WTC11 (cell line): ENCODE data around the gene CHDH. TPM values are rescaled to one million over a fixed set of nuclear protein-coding genes. Genes with fewer than 3 reads are reported as not detected.

Experiments used
- ATAC-seq: fragments of 200-7000 bp; cut with Tn5 transposase; 2 replicates; pipeline ENCODE4 v1.10.0; 2021; ENCODE audit warnings: mild to moderate bottlenecking, moderate library complexity
- CTCF ChIA-PET: fragments of 300-600 bp; sonication (Branson Sonifier 250); formaldehyde crosslinking; loops from one replicate; lab custom pipeline; 2021; ENCODE audit warnings: antibody characterized with exemption; lab: Charles Lee
- POLR2A ChIA-PET: fragments of 350-600 bp; sonication (Branson Sonifier 250); formaldehyde crosslinking; loops from one replicate; lab custom pipeline; 2021; ENCODE audit warnings: antibody characterized with exemption; lab: Charles Lee
- DNase-seq: peaks from one replicate; pipeline ENCODE4 v3.0.0; 2021; ENCODE audit warnings: low spot score
- H3K27ac Mint-ChIP-seq: 2 replicates; pipeline ENCODE4 v1.8.0; 2021; ENCODE audit warnings: mixed read lengths
- H3K27me3 Mint-ChIP-seq: 2 replicates; pipeline ENCODE4 v1.8.0; 2021; ENCODE audit warnings: low read depth, mild to moderate bottlenecking, moderate library complexity, mixed read lengths
- H3K36me3 Mint-ChIP-seq: 2 replicates; pipeline ENCODE4 v1.8.0; 2021; ENCODE audit warnings: mixed read lengths
- H3K4me1 Mint-ChIP-seq: 2 replicates; pipeline ENCODE4 v1.8.0; 2022; ENCODE audit warnings: mixed read lengths
- H3K4me3 Mint-ChIP-seq: 2 replicates; pipeline ENCODE4 v1.8.0; 2021; ENCODE audit warnings: mild to moderate bottlenecking, moderate library complexity, mixed read lengths
- H3K9me3 Mint-ChIP-seq: 2 replicates; pipeline ENCODE4 v1.8.0; 2021; ENCODE audit warnings: mixed read lengths
- CREB1 ChIP-seq: sonication (generic); formaldehyde crosslinking; IDR thresholded peaks from 2 replicates; pipeline ENCODE4 v1.8.0; 2023; ENCODE audit warnings: mild to moderate bottlenecking, missing genetic modification reagents
- CREM ChIP-seq: sonication (generic); formaldehyde crosslinking; IDR thresholded peaks from 2 replicates; pipeline ENCODE4 v1.8.1; 2022; ENCODE audit warnings: mild to moderate bottlenecking, missing genetic modification reagents, moderate library complexity
- HMGA2 ChIP-seq: fragments of 250-450 bp; sonication (Bioruptor Pico); IDR thresholded peaks from 2 replicates; pipeline ENCODE4 v1.4.0; 2021; ENCODE audit warnings: mild to moderate bottlenecking, moderate library complexity
- JAZF1 ChIP-seq: fragments of 250-450 bp; sonication (Bioruptor Pico); IDR thresholded peaks from 2 replicates; pipeline ENCODE4 v1.9.0; 2021; ENCODE audit warnings: moderate library complexity, mild to moderate bottlenecking, inconsistent platforms
- MYBL2 ChIP-seq: sonication (generic); formaldehyde crosslinking; IDR thresholded peaks from 2 replicates; pipeline ENCODE4 v1.8.1; 2023; ENCODE audit warnings: mild to moderate bottlenecking, moderate library complexity, missing genetic modification reagents
- NFE2L1 ChIP-seq: sonication (generic); formaldehyde crosslinking; IDR thresholded peaks from 2 replicates; pipeline ENCODE4 v1.8.1; 2023; ENCODE audit warnings: missing genetic modification reagents
- NR1H2 ChIP-seq: sonication (generic); formaldehyde crosslinking; IDR thresholded peaks from 2 replicates; pipeline ENCODE4 v1.9.0; 2021; ENCODE audit warnings: mild to moderate bottlenecking, moderate library complexity, missing genetic modification reagents
- NR2C2 ChIP-seq: sonication (generic); formaldehyde crosslinking; IDR thresholded peaks from 2 replicates; pipeline ENCODE4 v1.8.0; 2022; ENCODE audit warnings: mild to moderate bottlenecking, missing genetic modification reagents
- SMAD4 ChIP-seq: sonication (generic); formaldehyde crosslinking; IDR thresholded peaks from 2 replicates; pipeline ENCODE4 v1.8.0; 2022; ENCODE audit warnings: mild to moderate bottlenecking, missing genetic modification reagents
- TP53 ChIP-seq: sonication (generic); formaldehyde crosslinking; IDR thresholded peaks from 2 replicates; pipeline ENCODE4 v1.8.1; 2023; ENCODE audit warnings: mild to moderate bottlenecking, missing genetic modification reagents
- ZNF396 ChIP-seq: fragments of 250-450 bp; sonication (Bioruptor Pico); IDR thresholded peaks from 2 replicates; pipeline ENCODE4 v1.8.0; 2021; ENCODE audit warnings: mild to moderate bottlenecking, moderate library complexity, borderline replicate concordance
- total RNA-seq: library from RNA; stranded (reverse); gene quantifications from 3 replicates; pipeline ENCODE4 v1.2.3, GENCODE V29; 2021
- TF ChIP-seq, protein P1 (sequence below): sonication (generic); formaldehyde crosslinking; IDR thresholded peaks from 2 replicates; pipeline ENCODE4 v1.8.1; 2023; ENCODE audit warnings: mild to moderate bottlenecking, missing genetic modification reagents, moderate library complexity
- TF ChIP-seq, protein P2 (sequence below): sonication (generic); formaldehyde crosslinking; IDR thresholded peaks from 2 replicates; pipeline ENCODE4 v1.8.1; 2022; ENCODE audit warnings: low read depth, mild to moderate bottlenecking, moderate library complexity, missing genetic modification reagents, borderline replicate concordance
- TF ChIP-seq, protein P3 (sequence below): sonication (generic); formaldehyde crosslinking; IDR thresholded peaks from 2 replicates; pipeline ENCODE4 v1.8.0; 2022; ENCODE audit warnings: mild to moderate bottlenecking, missing genetic modification reagents
- TF ChIP-seq, protein P4 (sequence below): sonication (generic); formaldehyde crosslinking; IDR thresholded peaks from 2 replicates; pipeline ENCODE4 v1.8.0; 2023; ENCODE audit warnings: missing genetic modification reagents, mild to moderate bottlenecking, borderline replicate concordance
- TF ChIP-seq, protein P5 (sequence below): fragments of 250-450 bp; sonication (Bioruptor Pico); IDR thresholded peaks from 2 replicates; pipeline ENCODE4 v1.9.0; 2021; ENCODE audit warnings: mild to moderate bottlenecking, borderline replicate concordance
- TF ChIP-seq, protein P6 (sequence below): sonication (generic); formaldehyde crosslinking; IDR thresholded peaks from 2 replicates; pipeline ENCODE4 v1.8.0; 2023; ENCODE audit warnings: mild to moderate bottlenecking, missing genetic modification reagents
- TF ChIP-seq, protein P7 (sequence below): fragments of 250-450 bp; sonication (Bioruptor Pico); IDR thresholded peaks from 2 replicates; pipeline ENCODE4 v1.9.0; 2021; ENCODE audit warnings: mild to moderate bottlenecking

Gene CHDH
- total RNA-seq, 1 experiment from 2014 or later: 11.7 TPM

DNA sequence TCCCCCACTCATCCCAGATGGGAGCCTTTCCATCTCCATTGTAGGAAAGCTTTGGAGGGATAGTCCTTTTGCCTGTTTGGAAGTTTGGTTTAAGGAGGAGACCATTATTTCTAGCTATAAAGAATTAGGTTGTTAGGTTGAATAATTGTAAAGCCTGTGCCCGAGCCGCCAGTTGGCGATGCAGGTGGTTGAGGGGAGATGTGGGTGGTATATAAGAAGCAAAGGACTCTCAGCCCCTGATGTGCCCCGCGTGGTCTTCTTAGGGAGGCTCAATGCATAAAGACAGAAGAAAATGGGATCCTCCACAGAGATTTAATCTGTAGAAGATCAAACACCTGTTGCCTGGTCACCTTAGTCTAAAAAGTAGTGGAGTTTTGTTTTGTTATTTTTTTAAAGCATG, 55.7 kb downstream of the CHDH start:
- Mint-ChIP-seq H3K4me3 (no peak overlapping the region), H3K27me3 (no peaks in the 10 kb centered on the region), H3K4me1 (peaks cover 8% of the 10 kb centered on the region), H3K27ac (no peak overlapping the region), H3K9me3 (no peaks in the 10 kb centered on the region)
- ATAC-seq: no peak
- POLR2A ChIA-PET: no interaction called here
- CTCF ChIA-PET: no interaction called here
- TF ChIP-seq ZNF396 (no peak), SMAD4 (CRISPR knock-in tag) (no peak), CREB1 (CRISPR knock-in tag) (no peak), NR2C2 (CRISPR knock-in tag) (no peak), NR1H2 (CRISPR knock-in tag) (no peak), MYBL2 (CRISPR knock-in tag) (no peak), JAZF1 (CRISPR knock-in tag) (no peak), NFE2L1 (CRISPR knock-in tag) (no peak), HMGA2 (CRISPR knock-in tag) (no peak)
- TF ChIP-seq, protein P1, sequence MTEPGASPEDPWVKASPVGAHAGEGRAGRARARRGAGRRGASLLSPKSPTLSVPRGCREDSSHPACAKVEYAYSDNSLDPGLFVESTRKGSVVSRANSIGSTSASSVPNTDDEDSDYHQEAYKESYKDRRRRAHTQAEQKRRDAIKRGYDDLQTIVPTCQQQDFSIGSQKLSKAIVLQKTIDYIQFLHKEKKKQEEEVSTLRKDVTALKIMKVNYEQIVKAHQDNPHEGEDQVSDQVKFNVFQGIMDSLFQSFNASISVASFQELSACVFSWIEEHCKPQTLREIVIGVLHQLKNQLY (CRISPR knock-in tag): no peak
- TF ChIP-seq, protein P2, sequence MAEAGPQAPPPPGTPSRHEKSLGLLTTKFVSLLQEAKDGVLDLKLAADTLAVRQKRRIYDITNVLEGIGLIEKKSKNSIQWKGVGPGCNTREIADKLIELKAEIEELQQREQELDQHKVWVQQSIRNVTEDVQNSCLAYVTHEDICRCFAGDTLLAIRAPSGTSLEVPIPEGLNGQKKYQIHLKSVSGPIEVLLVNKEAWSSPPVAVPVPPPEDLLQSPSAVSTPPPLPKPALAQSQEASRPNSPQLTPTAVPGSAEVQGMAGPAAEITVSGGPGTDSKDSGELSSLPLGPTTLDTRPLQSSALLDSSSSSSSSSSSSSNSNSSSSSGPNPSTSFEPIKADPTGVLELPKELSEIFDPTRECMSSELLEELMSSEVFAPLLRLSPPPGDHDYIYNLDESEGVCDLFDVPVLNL (CRISPR knock-in tag): no peak
- TF ChIP-seq, protein P3, sequence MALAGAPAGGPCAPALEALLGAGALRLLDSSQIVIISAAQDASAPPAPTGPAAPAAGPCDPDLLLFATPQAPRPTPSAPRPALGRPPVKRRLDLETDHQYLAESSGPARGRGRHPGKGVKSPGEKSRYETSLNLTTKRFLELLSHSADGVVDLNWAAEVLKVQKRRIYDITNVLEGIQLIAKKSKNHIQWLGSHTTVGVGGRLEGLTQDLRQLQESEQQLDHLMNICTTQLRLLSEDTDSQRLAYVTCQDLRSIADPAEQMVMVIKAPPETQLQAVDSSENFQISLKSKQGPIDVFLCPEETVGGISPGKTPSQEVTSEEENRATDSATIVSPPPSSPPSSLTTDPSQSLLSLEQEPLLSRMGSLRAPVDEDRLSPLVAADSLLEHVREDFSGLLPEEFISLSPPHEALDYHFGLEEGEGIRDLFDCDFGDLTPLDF: no peak
- TF ChIP-seq, protein P4, sequence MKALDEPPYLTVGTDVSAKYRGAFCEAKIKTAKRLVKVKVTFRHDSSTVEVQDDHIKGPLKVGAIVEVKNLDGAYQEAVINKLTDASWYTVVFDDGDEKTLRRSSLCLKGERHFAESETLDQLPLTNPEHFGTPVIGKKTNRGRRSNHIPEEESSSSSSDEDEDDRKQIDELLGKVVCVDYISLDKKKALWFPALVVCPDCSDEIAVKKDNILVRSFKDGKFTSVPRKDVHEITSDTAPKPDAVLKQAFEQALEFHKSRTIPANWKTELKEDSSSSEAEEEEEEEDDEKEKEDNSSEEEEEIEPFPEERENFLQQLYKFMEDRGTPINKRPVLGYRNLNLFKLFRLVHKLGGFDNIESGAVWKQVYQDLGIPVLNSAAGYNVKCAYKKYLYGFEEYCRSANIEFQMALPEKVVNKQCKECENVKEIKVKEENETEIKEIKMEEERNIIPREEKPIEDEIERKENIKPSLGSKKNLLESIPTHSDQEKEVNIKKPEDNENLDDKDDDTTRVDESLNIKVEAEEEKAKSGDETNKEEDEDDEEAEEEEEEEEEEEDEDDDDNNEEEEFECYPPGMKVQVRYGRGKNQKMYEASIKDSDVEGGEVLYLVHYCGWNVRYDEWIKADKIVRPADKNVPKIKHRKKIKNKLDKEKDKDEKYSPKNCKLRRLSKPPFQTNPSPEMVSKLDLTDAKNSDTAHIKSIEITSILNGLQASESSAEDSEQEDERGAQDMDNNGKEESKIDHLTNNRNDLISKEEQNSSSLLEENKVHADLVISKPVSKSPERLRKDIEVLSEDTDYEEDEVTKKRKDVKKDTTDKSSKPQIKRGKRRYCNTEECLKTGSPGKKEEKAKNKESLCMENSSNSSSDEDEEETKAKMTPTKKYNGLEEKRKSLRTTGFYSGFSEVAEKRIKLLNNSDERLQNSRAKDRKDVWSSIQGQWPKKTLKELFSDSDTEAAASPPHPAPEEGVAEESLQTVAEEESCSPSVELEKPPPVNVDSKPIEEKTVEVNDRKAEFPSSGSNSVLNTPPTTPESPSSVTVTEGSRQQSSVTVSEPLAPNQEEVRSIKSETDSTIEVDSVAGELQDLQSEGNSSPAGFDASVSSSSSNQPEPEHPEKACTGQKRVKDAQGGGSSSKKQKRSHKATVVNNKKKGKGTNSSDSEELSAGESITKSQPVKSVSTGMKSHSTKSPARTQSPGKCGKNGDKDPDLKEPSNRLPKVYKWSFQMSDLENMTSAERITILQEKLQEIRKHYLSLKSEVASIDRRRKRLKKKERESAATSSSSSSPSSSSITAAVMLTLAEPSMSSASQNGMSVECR (CRISPR knock-in tag): no peak
- TF ChIP-seq, all 79 proteins: peak for 0
- no peaks in the 10 kb centered on the region for H3K36me3 Mint-ChIP-seq
- no peak for DNase-seq

DNA sequence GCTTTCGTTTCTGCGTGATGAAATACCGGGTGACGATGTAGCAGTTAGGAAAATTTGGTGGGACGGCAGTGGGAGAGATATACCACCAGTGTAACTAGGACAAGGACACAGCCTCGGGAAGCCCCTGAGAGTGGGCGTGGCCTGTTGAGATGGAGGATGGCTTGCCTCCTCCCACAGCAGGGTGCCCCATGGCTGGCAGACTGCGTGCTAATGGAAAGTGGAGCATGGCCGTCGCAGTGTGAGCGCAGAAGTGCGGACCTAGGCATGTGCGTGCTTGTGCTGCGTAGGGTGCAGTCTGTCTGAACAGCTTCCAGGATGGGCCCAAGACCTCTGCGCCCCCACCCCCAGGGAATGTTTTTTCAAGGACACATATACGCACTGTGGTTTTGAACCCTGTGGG, 56.8 kb downstream of the CHDH start:
- DNase-seq: no peak
- POLR2A ChIA-PET: no interaction called here
- Mint-ChIP-seq H3K36me3 (no peaks in the 10 kb centered on the region), H3K4me3 (no peak overlapping the region), H3K27ac (no peak overlapping the region), H3K4me1 (peaks cover 8% of the 10 kb centered on the region), H3K27me3 (no peaks in the 10 kb centered on the region), H3K9me3 (no peaks in the 10 kb centered on the region)
- CTCF ChIA-PET: no interaction called here
- ATAC-seq: peak; percentile 43; the same call in 1 of the 2 replicates
- TF ChIP-seq, protein P5, sequence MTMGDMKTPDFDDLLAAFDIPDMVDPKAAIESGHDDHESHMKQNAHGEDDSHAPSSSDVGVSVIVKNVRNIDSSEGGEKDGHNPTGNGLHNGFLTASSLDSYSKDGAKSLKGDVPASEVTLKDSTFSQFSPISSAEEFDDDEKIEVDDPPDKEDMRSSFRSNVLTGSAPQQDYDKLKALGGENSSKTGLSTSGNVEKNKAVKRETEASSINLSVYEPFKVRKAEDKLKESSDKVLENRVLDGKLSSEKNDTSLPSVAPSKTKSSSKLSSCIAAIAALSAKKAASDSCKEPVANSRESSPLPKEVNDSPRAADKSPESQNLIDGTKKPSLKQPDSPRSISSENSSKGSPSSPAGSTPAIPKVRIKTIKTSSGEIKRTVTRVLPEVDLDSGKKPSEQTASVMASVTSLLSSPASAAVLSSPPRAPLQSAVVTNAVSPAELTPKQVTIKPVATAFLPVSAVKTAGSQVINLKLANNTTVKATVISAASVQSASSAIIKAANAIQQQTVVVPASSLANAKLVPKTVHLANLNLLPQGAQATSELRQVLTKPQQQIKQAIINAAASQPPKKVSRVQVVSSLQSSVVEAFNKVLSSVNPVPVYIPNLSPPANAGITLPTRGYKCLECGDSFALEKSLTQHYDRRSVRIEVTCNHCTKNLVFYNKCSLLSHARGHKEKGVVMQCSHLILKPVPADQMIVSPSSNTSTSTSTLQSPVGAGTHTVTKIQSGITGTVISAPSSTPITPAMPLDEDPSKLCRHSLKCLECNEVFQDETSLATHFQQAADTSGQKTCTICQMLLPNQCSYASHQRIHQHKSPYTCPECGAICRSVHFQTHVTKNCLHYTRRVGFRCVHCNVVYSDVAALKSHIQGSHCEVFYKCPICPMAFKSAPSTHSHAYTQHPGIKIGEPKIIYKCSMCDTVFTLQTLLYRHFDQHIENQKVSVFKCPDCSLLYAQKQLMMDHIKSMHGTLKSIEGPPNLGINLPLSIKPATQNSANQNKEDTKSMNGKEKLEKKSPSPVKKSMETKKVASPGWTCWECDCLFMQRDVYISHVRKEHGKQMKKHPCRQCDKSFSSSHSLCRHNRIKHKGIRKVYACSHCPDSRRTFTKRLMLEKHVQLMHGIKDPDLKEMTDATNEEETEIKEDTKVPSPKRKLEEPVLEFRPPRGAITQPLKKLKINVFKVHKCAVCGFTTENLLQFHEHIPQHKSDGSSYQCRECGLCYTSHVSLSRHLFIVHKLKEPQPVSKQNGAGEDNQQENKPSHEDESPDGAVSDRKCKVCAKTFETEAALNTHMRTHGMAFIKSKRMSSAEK (CRISPR knock-in tag): no peak
- TF ChIP-seq, protein P6, sequence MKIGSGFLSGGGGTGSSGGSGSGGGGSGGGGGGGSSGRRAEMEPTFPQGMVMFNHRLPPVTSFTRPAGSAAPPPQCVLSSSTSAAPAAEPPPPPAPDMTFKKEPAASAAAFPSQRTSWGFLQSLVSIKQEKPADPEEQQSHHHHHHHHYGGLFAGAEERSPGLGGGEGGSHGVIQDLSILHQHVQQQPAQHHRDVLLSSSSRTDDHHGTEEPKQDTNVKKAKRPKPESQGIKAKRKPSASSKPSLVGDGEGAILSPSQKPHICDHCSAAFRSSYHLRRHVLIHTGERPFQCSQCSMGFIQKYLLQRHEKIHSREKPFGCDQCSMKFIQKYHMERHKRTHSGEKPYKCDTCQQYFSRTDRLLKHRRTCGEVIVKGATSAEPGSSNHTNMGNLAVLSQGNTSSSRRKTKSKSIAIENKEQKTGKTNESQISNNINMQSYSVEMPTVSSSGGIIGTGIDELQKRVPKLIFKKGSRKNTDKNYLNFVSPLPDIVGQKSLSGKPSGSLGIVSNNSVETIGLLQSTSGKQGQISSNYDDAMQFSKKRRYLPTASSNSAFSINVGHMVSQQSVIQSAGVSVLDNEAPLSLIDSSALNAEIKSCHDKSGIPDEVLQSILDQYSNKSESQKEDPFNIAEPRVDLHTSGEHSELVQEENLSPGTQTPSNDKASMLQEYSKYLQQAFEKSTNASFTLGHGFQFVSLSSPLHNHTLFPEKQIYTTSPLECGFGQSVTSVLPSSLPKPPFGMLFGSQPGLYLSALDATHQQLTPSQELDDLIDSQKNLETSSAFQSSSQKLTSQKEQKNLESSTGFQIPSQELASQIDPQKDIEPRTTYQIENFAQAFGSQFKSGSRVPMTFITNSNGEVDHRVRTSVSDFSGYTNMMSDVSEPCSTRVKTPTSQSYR (CRISPR knock-in tag): no peak
- TF ChIP-seq, protein P7, sequence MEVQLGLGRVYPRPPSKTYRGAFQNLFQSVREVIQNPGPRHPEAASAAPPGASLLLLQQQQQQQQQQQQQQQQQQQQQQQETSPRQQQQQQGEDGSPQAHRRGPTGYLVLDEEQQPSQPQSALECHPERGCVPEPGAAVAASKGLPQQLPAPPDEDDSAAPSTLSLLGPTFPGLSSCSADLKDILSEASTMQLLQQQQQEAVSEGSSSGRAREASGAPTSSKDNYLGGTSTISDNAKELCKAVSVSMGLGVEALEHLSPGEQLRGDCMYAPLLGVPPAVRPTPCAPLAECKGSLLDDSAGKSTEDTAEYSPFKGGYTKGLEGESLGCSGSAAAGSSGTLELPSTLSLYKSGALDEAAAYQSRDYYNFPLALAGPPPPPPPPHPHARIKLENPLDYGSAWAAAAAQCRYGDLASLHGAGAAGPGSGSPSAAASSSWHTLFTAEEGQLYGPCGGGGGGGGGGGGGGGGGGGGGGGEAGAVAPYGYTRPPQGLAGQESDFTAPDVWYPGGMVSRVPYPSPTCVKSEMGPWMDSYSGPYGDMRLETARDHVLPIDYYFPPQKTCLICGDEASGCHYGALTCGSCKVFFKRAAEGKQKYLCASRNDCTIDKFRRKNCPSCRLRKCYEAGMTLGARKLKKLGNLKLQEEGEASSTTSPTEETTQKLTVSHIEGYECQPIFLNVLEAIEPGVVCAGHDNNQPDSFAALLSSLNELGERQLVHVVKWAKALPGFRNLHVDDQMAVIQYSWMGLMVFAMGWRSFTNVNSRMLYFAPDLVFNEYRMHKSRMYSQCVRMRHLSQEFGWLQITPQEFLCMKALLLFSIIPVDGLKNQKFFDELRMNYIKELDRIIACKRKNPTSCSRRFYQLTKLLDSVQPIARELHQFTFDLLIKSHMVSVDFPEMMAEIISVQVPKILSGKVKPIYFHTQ (CRISPR knock-in tag): no peak
- TF ChIP-seq TP53 (CRISPR knock-in tag) (no peak), CREM (CRISPR knock-in tag) (no peak)
